HG02870 (cell line): ENCODE results near the gene CXCL17.

Source experiments
- ATAC-seq: cut with Tn5 transposase; IDR thresholded peaks from one replicate; pipeline ENCODE4 v1.9.1; 2021; ENCODE audit warnings: mild to moderate bottlenecking, moderate library complexity; ENCODE audit not compliant: unreplicated experiment

CXCL17 gene

DNA sequence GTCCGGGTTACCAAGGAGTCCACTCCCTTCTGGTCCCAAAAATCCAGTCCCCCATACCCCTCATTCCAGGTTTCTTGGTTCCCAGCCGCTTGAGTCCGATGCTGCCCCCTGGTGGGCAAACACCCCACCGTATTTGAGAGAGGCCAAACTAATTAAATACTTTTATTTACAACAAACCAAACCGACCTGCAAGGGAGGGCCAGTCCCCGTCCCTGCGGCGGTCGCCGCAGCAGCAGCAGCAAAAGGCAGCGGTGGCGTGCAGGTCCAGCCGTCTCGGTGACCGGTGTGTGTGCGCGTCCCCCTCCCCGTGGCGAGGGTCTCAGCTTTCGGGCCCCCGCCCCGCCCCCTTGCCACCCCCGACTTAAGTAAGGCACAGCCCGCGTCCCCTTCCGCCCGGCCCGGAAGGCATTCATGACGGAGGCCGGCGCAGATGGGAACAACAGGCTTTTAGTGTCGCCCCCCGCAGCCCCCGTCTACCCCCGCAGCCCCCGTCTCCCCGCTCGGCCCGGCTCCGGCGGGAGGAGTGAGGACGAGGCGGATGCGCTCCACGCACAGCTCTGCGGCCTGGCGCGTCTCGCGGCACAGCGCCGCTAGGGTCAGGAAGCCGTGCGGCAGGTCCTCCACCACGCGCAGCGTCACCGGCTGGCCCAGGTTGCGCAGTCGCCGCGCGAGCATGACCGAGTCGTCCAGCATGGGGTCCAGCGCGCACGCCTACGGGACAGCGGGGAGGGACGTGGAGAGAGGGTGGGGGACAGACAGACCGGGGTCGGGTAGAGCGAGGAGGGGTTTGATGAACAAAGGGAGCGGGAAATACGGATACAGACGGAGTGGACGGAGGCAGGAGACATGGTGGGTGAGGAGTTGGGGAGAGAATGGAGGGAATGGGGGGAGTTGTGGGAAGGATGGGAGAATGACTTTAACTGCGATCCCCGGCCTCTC, 41.1 kb downstream of the CXCL17 start:
- no peak for ATAC-seq

DNA sequence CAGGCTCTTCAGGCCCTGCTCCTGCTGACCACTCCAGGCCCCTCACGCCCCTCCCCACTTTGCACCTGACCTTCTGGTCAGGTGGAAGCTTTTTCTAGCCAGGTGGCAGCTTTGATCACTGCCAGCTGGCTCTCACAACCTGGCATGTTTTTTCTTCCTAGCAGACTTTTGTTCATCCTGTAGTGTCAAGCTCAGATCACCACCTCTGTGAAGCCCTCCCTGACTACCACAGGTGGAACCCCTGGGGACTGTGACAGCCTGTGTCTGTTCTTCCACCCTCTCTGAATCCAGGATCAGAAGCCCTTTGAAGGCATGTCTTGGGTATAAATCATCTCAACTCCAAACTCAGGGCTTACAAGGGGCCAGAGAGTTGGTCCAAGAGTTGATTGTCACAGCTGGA, 42.3 kb downstream of the CXCL17 start:
- ATAC-seq, result no peak

DNA sequence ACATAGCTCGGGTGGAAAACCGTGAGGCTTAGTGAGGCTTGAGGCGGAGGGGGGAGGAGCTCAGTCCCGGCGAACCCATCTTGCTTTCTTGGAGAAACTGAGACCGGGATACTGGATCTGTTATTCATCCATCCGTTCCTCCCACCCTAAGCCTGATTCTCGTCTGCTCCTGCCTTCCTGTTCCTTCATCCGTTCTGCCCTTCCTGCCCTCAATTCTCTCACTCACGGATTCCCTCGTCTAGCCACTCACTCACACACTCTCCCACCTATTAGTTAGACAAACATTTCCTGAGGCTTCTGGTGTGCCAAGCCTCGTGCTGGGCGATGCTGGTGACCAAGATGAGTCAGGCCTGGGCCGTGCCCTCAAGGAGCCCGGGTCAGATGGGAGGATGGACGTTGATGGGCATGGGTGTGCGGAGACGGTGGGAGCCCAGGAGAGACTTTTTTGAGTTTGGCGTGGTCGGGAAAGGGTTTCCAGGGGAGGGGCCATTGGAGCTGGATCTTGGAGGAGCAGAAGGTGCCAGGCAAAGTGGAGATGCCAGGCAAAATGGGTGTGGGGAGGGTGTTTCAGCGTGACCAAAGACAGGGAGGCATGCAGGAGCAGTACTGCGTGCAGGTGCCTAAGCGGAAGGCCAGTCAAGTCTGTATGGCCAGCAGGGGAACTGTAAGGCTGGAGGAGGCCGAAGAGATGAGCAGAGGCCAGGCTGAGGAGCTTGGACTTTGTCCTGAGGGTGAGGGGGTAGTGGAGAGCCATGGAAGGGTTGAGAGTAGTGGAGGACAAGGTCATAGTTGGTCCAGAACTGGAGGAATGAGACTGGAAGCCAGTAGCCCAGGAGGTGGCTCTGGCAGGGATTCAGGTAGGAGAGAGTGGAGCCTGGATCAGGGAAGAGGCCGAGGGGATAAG, 45.2 kb downstream of the CXCL17 start:
- ATAC-seq, result no peak

DNA sequence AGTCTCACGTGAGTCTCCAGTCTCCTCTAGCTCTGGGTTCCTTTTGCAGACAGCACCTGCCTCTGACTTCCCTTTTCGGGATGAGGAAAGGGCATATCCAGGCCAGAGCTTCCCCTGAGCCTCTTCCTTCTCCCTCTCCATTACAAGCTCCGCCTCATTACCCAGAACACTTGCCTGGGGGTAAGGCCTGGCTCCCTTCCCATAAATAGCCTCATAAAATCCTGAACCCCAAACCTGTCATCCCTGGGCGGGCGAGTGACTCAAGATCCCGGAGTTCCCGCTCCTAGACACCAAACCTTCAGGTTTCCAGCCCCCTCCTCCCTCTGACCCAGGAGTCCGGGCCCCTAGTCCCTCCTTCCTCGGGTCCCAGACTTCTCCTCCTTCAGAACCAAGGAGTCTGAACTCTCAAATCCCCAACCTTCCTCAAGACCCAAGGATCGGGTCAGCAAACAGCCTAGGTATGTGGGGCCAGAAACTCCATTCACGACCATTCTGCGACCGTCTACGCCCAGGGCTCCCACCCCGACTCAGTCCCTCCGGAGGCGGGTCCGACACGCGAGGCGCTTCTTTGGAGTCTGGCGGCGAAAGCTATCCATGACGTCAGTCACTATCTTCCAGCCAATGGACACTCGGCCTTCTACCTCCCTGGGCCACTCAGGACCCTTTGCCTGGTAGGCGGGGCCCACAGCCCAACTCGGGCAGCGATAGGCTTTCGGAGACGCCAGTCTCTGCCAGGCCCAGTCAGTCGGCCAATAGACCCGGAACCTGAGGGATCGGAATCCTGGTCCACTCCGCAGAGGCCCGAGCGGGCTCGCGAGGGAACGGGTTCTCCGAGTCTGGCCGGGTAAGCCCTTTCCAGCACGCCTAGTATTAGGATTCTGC, 46.1 kb downstream of the CXCL17 start:
- peak; percentile 93 for ATAC-seq

DNA sequence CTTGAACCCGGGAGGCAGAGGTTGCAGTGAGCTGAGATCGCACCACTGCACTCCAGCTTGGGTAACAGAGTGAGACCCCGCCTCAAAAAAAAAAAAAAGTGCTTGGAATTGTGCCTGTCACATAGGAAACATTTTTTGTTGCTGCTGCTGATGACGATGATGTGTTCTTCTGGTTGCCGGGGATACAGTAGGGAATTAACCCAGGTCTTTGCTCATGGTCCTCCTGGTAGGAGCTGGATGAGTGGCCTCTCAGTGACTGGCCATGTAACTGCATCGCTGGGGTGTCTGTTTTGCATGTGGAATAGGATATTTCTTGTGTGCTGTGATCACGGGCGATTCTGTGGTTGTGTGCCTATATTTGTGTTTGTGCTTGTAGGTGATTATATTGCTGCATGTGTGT, 48.0 kb downstream of the CXCL17 start:
- ATAC-seq, result no peak

DNA sequence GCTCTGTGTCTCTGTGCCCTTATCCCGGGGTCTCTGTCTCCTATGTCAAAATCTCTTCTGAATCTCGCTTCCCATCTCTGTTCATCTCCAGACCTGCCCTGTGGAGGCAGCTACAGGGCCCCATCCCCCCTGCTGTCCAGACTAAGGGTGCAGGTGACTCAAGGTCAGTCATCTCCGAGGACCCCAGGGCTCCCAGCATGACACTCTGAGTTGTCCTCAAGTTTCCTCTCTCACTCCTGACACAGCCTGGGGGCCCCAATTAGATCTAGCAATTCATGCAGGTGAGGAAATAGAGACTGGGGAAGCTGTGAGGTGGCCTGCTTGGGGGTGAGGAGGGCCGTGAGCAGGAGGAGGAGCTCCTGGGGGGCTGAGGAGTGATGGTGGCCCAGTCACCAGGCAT, 50.6 kb downstream of the CXCL17 start:
- ATAC-seq, result no peak

DNA sequence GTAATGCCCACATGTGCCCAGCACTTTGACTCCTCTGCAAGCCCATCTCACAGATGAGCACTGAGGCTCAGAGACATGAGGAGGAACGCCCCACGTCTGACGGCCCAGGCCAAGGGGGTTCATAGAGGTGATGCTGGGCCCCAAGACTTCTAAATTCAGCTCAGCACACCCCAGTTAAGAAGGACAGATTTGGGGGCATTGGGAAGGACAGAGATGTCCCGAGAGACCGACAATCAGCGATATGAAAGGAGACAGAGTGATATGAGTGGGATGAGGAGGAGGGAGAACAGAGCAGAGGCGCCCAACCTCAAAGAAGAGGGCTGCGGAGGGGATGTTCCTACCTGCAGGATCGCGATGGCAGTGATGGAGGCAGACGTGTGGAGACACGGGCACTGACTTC, 52.8 kb downstream of the CXCL17 start, which contains the start of gene CNFN:
Gene CNFN (minus strand): TSS at position 399 of the 400 bp plus-strand sequence. CDS start 1,260 bp downstream, outside the sequence.
- ATAC-seq, result no peak

DNA sequence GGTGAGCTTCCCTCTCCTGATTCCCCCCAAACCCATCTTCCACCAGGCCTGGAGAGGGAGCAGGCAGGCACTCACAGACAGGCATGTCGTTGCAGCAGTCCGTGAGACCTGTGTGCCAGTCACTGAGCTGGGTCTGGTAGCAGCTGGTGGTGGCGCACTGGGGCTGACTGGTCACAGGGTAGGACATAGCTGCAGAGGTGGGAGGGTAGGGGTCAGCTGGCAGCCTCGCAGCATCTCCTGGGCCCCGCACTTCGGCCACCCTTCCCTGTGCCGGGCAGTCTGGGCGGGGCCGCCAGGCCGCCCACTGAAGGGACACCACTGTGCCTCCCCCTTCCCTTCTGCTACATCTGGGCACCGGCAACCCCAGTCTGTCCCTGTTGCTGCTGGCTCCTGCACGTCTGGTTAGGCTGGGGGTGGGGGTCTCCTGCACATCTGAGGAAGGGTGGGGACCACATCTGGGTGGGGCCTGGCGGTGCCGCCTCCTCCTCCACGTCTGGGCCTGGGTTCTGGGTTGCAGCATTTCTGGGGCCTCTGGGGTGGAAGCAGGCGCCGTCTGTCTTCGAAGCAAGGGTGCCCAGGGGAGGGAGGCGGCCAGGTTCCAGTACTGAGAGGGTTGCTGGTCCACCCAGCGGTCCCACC, 53.8 kb downstream of the CXCL17 start:
- no peak for ATAC-seq

DNA sequence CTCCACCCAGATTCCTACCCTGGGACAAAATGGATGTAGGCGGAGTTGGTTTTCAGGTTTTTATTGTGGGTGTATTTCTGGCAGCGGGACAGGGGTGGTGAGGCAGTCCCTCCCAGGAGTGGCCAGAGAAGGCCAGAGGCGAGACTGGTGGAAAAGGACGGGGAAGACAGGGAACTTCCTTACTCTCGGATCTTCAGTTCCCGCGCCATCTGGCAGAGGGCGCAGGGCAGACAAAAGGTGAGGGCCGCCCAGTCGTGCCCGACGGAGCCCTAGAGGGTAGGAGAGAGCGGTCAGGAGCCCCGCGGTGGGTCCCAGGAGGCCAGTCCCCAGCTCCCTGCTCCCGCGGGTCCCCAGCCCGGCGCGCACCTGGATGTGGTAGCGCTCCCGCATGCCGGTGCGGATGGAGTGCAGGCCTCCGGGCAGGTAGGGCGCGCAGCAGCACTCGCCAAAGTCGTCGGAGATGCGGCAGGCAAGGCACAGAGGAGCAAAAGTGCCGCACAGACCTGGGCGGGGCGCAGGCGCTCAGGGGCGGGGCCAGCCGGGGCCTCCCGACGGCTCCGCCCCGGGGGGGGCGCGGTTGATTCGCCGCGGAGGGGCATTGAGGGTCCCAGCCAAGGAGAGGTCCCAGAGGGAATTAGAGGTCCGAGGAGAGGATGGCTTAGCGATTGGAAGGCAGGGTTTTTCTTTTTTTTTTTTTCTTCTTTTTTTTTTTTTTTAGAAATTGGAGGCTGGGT, 55.6 kb downstream of the CXCL17 start:
- ATAC-seq, result no peak

DNA sequence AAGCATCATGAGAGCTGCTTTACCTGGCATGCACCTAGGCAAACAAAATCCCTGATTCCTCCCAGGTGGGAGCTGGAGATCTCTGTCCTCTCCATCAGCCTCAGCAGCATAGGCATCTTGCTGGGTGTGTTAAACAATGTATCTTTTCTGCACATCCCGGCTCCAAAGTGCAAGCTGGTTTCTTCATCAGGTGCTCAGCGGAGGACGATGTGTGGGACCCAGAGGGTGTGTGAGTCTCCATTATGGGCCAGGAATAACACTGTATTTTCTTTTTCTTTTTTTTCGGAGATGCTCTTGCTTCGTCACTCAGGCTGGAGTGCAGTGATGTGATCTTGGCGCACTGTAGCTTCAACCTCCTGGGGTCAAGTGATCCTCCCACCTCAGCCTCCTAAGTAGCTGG, 62.6 kb downstream of the CXCL17 start:
- no peak for ATAC-seq
